ENCODE results near the gene GRIN1.
A peak's percentile ranks its signal among the peaks of the same experiment; 100 is the strongest.

GRIN1 gene

GRCh38 chr9:137178201-137178938 lies 39.4 kb downstream of the GRIN1 start:
- no peak for DNase-seq (ENCODE audit: low spot score)

- no peak for DNase-seq (ENCODE audit: low spot score)
Observed at GRCh38 chr9:137178939-137179630, 40.1 kb downstream of the GRIN1 start.

- DNase-seq (ENCODE audit: low spot score), result no peak
Observed at GRCh38 chr9:137179761-137180160, 40.8 kb downstream of the GRIN1 start.

GRCh38 chr9:137180491-137180890 lies 41.5 kb downstream of the GRIN1 start:
- DNase-seq (ENCODE audit: low spot score), result no peak

GRCh38 chr9:137181680-137182079 lies 42.7 kb downstream of the GRIN1 start:
- no peak for DNase-seq (ENCODE audit: low spot score)

DNA sequence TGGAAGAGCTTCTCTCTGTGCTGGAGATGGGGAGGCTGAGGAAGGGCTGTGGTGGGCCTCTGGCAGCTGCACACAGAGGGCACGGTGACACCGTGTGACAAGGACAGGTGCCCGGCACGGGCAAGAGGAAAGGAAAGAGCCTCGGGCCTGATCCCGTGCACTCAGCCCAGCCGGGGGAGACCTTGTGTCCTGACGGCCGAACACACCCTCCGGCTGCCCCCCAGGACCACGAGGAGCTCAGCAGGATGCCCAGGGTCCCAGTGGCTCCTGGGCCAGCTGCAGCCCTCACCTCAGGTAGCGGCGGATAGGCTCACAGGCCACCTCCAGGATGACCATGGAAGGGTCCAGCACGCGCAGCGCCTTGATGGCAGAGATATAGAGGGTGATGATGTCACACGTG lies 43.9 kb downstream of the GRIN1 start:
- no peak for DNase-seq (ENCODE audit: low spot score)

DNA sequence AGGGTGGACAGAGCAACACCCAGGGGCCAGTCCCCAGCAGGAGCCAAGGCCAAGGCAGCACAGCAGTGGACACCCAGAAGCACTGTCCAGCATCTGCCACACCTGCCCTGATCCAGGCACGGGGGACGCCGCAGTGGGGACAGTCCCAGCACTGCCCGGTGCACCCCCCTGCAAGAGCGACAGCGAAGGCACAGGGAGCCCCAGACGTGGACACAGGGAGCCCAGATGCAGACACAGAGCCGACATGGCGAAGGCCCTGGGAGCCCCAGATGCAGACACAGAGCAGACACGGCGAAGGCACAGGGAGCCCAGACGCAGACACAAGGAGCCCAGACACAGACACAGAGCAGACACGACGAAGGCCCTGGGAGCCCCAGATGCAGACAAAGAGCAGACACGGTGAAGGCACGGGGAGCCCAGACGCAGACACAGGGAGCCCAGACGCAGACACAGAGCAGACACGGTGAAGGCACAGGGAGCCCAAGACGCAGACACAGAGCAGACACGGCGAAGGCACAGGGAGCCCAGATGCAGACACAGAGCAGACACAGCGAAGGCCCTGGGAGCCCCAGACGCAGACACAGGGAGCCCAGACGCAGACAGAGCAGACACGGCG lies 45.1 kb downstream of the GRIN1 start:
- no peak for DNase-seq (ENCODE audit: low spot score)

DNA sequence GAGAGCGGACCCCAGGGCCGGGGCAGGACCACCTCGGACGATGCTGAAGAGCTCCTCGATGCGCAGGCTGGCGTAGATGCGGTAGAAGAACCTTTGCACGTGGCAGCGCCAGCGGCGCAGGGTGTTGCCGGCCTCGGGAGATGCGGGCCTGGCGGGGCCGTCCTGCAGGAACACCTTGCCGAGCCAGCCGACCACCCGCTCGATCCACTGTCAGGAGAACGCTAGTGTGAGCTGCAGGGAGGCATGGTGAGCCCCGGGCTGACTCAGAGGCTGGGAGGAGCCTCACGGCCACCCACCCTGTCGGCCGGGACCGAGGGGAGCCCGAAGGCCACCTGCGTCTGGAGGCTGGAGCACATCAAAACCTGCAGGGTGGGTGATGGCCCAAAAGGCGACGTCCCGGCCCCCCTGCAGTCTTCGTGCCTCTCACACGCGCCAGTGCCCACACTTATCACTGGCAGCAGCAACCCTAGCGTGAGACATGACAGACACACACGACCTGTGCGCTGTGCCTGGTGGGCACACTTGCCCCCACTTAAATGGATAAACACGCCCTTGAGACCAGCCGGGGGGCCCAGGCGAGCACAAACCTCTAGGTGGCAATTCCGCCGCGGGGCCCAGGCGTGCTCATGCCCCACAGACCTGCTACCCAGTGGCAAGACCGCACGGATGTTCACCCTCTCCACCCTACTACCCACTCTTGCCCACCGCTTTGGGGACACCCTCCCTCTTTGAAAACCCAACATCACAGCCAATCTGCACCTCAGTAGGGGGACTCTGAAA lies 46.1 kb downstream of the GRIN1 start:
- DNase-seq (ENCODE audit: low spot score), result no peak

- DNase-seq (ENCODE audit: low spot score), result no peak
Observed at GRCh38 chr9:137185921-137186320, 47.0 kb downstream of the GRIN1 start.

DNA sequence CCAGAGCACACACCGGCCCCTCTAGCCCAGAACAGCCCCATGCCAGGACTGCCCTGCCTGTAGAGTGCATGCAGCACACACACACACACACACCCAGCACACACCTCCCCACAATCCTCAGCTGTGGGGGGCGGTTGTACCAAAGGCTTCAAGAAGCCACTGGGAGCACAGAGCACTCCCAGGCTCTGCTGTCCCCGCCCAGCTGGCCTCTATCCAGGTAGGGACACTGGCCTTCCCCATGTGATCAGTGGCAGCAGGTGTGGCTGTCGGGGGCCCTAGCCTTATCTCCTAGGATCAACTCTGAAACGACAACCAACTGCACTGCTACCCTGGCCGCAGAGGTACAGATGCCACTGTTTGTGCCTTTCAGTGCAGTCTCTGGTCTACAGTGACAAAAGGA lies 47.4 kb downstream of the GRIN1 start:
- DNase-seq (ENCODE audit: low spot score), result no peak

DNA sequence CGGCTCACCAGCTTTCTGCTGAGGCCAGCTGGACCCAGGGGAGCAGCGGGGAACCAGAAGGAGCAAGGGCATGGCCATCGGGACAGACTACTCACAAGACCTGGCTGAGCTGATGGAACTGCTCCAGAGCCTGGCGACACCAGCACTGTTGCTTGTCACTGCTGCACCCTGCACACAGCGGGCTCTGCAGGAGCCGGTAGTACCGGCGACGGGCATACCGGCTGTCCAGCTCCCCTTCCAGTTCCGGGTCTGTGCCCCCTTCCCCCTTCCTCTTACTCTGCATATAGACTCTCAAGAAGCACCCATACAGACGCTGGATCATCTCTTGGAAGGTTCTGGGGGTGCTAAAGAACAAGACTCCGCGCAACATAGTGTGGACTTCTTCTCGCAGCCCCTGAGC lies 48.4 kb downstream of the GRIN1 start:
- no peak for DNase-seq (ENCODE audit: low spot score)

GRCh38 chr9:137188086-137188489 lies 49.1 kb downstream of the GRIN1 start:
- DNase-seq (ENCODE audit: low spot score), result no peak

DNA sequence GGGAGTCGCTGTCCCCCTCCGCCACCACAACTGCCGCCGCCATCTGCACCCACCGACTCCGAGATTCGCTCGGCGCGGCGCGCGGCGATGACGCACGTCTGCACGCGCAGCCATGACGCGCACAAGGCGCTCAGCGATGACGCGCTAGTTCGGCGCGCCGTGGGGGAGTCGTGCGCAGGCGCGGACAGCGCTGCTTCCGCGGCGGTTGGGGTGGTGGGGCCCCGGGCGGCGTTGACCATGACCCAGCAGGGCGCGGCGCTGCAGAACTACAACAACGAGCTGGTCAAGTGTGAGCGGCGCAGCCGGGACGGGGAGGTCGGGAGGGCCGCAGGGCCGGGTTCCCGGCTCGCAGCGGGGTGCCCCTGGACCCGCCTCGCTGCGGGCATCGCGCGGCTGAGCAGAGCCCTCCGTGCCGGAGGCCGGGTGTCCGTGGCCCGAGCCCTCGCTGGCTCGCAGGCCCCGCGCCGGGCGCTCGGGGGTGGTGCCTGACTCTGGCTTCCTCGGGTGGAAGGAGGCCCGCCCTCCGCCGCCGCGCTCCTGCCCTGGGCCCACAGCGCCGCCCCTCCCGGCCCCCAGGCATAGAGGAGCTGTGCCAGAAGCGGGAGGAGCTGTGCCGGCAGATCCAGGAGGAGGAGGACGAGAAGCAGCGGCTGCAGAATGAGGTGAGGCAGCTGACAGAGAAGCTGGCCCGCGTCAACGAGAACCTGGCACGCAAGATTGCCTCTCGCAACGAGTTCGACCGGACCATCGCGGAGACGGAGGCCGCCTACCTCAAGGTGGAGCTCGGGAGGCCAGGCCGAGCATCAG lies 49.7 kb downstream of the GRIN1 start, which contains the start of the genes ANAPC2 and SSNA1:
TSS of gene ANAPC2 (minus strand) at position 71 of the 807 bp plus-strand sequence. CDS start at position 43, 28 bp downstream.
TSS of gene SSNA1 (plus strand) at position 187 of the 807 bp plus-strand sequence. CDS start at position 238, 51 bp downstream.
- DNase-seq (ENCODE audit: low spot score), result peak; percentile 88

DNA sequence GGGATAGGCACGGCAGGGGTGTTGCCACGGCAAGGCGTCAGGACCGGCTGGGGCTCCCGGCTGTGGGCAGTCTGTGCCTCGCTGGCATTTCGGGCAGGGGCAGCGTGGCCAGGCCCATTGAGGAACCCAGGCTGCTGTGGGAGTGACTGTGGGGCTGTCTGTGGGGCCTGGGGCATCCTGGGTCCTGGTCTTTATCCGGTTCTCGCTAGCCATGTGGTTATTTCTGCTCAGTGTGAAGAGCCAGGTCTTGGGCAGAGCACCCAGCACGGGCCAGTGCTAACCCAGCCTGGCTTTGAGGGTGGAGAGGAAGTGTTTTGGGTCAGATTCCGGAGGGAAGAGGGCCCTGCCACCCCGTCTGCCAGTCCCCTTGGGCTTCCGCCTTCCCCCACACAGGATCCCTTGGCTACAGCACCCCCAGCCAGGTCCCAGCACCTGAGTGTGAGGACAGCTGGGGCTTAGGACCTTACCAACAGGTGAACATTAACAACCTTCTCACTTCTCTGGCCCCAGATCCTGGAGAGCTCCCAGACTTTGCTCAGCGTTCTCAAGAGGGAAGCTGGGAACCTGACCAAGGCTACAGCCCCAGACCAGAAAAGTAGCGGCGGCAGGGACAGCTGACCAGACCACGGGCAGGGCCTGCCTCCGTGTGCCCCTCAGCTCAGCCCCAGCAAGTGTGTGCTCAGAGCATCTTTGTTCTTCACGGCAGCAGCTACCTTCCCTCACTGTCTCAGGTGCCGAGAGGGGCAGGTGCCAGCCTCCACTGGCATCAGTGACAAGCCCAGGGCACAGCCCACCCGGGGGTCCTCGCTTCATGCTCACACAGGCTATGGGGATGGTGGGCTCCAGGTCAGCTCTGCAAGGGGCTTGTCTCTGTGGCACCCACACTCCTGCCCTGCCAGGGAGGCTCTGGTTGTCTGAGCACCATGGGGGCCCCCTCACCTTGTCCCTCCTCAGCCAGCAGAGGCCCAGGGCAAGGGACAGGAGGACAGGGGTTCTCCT lies 50.6 kb downstream of the GRIN1 start:
- DNase-seq (ENCODE audit: low spot score), result no peak

DNA sequence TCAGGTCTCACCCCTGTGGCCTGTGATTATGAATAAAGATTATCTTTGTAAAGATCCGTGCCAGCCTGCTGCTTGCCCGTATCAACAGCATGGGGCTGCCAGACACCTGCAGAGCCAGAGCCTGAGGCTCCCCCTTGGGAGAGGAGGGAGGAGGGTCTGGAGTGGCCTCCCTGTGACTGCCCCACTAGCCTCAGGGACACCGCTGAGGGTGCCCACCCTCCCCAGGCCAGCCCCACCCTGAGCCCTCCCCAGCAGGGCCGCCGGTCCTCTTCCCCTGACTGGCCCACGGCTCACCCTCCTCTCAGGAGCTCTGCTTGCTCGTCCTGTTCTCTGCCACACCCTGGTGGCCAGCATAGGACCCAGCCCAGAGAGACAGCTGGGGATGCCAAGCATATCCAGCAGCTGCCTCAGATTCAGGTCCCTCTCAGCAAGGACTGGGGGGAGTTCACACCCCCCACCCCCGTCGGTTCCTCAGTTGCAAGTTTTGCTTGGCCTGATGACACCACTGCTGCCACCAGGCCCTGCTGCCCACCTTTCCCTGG lies 51.4 kb downstream of the GRIN1 start:
- DNase-seq (ENCODE audit: low spot score), result no peak

DNA sequence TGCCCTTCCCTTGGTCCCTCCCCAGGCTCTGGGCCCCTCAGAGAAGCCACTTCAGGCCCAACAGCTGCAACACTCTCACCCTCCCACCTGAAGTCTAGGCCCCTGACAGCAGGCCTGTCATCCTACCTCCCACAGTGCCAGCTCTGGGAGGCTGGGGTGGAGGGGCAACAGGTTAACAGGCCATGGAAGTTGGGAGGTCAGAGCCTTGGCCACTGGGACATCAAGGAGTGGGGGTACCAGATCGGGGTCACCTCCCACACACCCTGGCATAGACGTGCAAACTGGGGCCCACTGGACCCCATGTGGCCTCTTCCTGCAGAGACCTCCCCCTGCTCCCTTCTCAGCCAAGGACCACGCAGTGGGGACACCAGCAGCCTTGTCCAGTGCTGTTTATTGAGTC lies 52.3 kb downstream of the GRIN1 start:
- DNase-seq (ENCODE audit: low spot score), result no peak

- no peak for DNase-seq (ENCODE audit: low spot score)
Observed at GRCh38 chr9:137191691-137192447, 52.9 kb downstream of the GRIN1 start.

GRCh38 chr9:137192448-137192780 lies 53.5 kb downstream of the GRIN1 start:
- DNase-seq (ENCODE audit: low spot score), result no peak

DNA sequence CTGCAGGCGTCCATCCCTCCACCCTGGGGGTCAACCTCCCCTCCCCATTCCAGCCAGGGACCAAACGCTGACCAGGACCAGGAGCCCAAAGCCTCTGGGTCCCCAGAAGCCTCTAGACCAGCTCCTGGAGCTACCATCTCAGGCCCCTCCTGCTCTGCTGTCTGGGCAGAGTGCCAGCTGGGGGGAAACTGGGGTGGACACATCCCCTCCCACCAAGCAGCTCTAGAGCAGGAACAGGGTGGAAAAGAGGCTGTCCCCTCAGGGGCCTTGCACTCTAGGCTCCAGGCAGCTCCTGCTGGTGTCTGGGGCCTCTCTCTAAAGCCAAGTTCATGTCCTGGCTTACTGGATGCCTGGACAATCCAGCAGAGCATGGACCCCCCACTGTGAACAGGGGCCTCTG lies 53.9 kb downstream of the GRIN1 start:
- DNase-seq (ENCODE audit: low spot score), result no peak

Data from CD4-positive, alpha-beta T cell treated with Interleukin-6 at 100 ng/mL for 8 hours (primary cell).